PC-3 (cell line): ENCODE results near the gene TRIM24.

Source experiments
- CTCF ChIP-seq: fragments of 300-600 bp; sonication (generic); conservative IDR thresholded peaks from 2 replicates; pipeline ENCODE4 v1.5.1; 2017; ENCODE audit warnings: antibody characterized with exemption, low read depth, mild to moderate bottlenecking, low read length
- EZH2 ChIP-seq: fragments of 300-600 bp; sonication (generic); IDR thresholded peaks from one replicate; pipeline ENCODE4 v1.6.1; 2017; ENCODE audit warnings: antibody characterized with exemption, mild to moderate bottlenecking, low read length; ENCODE audit not compliant: unreplicated experiment
- EZH2phosphoT487 ChIP-seq: fragments of 300-600 bp; sonication (generic); IDR thresholded peaks from 2 replicates; pipeline ENCODE4 v1.6.1; 2018; ENCODE audit warnings: mild to moderate bottlenecking, antibody characterized with exemption, low read length, borderline replicate concordance

- TF ChIP-seq EZH2 (no peak), CTCF (no peak), EZH2phosphoT487 (no peak)
Observed at GRCh38 chr7:138627361-138627760, 167.3 kb downstream of the TRIM24 start.
